Glutamatergic neuron (in vitro differentiated cells): ENCODE measurements around the gene MYO1D. TPM values are rescaled to one million over a fixed set of nuclear protein-coding genes. Genes with fewer than 3 reads are reported as not detected.

ENCODE experiments used
- DNase-seq: peaks from one replicate; pipeline ENCODE4 v3.0.0; 2022
- H3K27ac Mint-ChIP-seq: one replicate; pipeline ENCODE4 v1.8.0; 2020; ENCODE audit warnings: mild to moderate bottlenecking, mixed read lengths, inconsistent platforms; ENCODE audit not compliant: unreplicated experiment
- H3K27me3 Mint-ChIP-seq: one replicate; pipeline ENCODE4 v1.8.0; 2020; ENCODE audit warnings: mild to moderate bottlenecking, moderate library complexity, mixed read lengths, inconsistent platforms; ENCODE audit not compliant: unreplicated experiment
- H3K36me3 Mint-ChIP-seq: one replicate; pipeline ENCODE4 v1.8.0; 2020; ENCODE audit warnings: mild to moderate bottlenecking, mixed read lengths, inconsistent platforms; ENCODE audit not compliant: unreplicated experiment
- H3K4me1 Mint-ChIP-seq: one replicate; pipeline ENCODE4 v1.8.0; 2020; ENCODE audit warnings: mild to moderate bottlenecking, low read depth, mixed read lengths, inconsistent platforms; ENCODE audit not compliant: unreplicated experiment
- H3K4me3 Mint-ChIP-seq: one replicate; pipeline ENCODE4 v1.8.0; 2020; ENCODE audit warnings: mild to moderate bottlenecking, mixed read lengths, inconsistent platforms; ENCODE audit not compliant: unreplicated experiment
- H3K9me3 Mint-ChIP-seq: one replicate; pipeline ENCODE4 v1.8.0; 2020; ENCODE audit warnings: mild to moderate bottlenecking, moderate library complexity, mixed read lengths, inconsistent platforms; ENCODE audit not compliant: unreplicated experiment
- total RNA-seq: library from RNA; stranded (reverse); fragmentation: NEBNext Ultra II Directional; extraction: Animal tissue kit (Norgen Biotek cat#: 25700); gene quantifications from one replicate; pipeline ENCODE4 v1.2.1, GENCODE V29; 2021; ENCODE audit not compliant: unreplicated experiment
- TF ChIP-seq, protein P1 (sequence below): fragments of 200-600 bp; sonication (generic); IDR thresholded peaks from one replicate; pipeline ENCODE4 v1.5.0; 2021; ENCODE audit not compliant: partially characterized antibody, unreplicated experiment

MYO1D gene
- total RNA-seq, 1 donor from 2014 or later, result 5.3 TPM

DNA sequence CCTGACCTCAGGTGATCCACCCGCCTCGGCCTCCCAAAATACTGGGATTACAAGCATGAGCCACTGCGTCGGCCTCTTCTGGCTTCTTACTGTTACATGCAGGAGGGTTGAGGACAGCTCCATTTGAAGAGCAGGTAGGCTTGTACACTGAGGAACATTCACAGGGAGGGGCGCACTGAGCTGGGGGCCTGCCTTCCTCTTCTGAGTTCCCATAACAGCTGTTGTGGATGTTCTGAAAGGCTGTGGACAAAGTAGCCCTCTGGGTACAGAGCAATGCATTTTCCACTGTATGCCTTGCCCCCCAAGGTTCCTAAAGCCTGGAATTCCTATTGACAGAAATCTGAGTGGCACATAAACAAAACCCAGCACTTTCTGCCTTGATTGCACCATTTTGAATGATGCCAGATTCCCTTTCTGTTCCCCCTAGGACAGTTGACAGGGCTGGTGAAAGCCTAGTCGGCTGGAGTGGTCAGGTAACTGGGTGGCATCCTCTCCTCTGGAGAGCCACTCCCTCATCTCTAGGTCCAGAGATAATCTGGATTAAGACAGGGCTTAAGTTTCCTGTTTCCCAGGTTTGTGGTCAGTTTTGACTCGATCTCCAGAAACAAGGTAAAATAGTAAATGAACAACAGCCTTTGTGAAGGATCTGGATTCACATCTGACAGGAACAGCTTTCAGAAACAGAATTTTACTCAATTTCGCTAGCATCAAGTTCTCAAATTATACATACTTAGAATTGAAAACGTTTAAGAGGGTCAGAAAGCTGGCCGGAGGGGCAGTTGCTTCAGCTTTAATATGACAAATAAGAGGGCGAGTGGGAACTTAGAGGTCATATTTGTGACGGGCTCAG lies 391.4 kb downstream of the MYO1D start:
- H3K4me3 Mint-ChIP-seq, result peak overlapping the region; percentile 63
- DNase-seq, result no peak
- H3K27ac Mint-ChIP-seq, result peak overlapping the region; percentile 78
- TF ChIP-seq, protein P1, sequence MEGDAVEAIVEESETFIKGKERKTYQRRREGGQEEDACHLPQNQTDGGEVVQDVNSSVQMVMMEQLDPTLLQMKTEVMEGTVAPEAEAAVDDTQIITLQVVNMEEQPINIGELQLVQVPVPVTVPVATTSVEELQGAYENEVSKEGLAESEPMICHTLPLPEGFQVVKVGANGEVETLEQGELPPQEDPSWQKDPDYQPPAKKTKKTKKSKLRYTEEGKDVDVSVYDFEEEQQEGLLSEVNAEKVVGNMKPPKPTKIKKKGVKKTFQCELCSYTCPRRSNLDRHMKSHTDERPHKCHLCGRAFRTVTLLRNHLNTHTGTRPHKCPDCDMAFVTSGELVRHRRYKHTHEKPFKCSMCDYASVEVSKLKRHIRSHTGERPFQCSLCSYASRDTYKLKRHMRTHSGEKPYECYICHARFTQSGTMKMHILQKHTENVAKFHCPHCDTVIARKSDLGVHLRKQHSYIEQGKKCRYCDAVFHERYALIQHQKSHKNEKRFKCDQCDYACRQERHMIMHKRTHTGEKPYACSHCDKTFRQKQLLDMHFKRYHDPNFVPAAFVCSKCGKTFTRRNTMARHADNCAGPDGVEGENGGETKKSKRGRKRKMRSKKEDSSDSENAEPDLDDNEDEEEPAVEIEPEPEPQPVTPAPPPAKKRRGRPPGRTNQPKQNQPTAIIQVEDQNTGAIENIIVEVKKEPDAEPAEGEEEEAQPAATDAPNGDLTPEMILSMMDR, result no peak
- peaks cover 3% of the 10 kb centered on the region for H3K36me3 Mint-ChIP-seq
- peaks cover 14% of the 10 kb centered on the region for H3K27me3 Mint-ChIP-seq
- H3K4me1 Mint-ChIP-seq, result peaks cover 28% of the 10 kb centered on the region
- peaks cover 25% of the 10 kb centered on the region for H3K9me3 Mint-ChIP-seq

DNA sequence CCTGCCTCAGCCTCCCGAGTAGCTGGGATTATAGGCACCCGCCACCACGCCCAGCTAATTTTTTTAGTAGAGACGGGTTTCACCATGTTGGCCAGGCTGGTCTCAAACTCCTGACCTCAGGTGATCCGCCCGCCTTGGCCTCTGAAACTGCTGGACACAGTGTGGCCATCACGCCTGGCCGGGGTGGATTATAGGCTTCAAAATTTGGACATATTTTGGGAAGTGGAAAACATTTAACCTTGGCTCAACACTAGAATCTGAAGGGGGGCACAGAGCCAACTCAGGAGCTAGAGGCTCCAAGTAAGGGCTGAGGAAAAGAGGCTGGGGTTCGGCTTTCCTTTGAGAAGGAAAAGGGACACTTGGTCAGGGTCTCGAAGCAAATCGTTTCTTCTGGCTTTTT lies 392.3 kb downstream of the MYO1D start:
- H3K9me3 Mint-ChIP-seq, result peaks cover 22% of the 10 kb centered on the region
- TF ChIP-seq, protein P1, result no peak
- peaks cover 26% of the 10 kb centered on the region for H3K4me1 Mint-ChIP-seq
- peaks cover 3% of the 10 kb centered on the region for H3K36me3 Mint-ChIP-seq
- no peak for DNase-seq
- no peak overlapping the region for H3K4me3 Mint-ChIP-seq
- H3K27ac Mint-ChIP-seq, result peak overlapping the region; percentile 52
- peaks cover 12% of the 10 kb centered on the region for H3K27me3 Mint-ChIP-seq

DNA sequence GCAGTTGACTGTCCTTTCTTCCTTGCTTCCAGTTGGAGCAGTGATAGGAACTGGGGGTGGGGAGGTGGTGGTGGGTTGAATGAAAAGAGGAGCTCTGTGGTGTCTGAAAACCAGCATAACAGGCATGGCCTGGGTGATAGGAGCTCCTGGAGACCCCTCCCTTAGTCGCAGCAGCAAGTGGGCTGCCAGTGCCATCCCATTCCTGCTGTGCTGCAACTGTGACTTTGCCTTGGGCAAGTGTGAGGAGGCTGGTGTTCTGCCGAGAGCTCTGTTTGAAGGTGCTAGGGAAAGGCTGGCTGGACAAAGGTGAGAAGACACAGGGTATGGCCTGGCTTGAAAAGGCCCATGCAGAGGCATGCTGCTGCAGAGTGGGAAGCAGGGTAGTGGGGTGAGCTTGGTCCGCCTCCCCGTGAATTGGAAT lies 392.9 kb downstream of the MYO1D start:
- Mint-ChIP-seq H3K9me3 (peaks cover 21% of the 10 kb centered on the region), H3K27ac (peak overlapping the region; percentile 91), H3K4me3 (peak overlapping the region; percentile 6), H3K27me3 (peaks cover 12% of the 10 kb centered on the region), H3K36me3 (peaks cover 3% of the 10 kb centered on the region), H3K4me1 (peaks cover 20% of the 10 kb centered on the region)
- DNase-seq, result no peak
- TF ChIP-seq, protein P1, result no peak

DNA sequence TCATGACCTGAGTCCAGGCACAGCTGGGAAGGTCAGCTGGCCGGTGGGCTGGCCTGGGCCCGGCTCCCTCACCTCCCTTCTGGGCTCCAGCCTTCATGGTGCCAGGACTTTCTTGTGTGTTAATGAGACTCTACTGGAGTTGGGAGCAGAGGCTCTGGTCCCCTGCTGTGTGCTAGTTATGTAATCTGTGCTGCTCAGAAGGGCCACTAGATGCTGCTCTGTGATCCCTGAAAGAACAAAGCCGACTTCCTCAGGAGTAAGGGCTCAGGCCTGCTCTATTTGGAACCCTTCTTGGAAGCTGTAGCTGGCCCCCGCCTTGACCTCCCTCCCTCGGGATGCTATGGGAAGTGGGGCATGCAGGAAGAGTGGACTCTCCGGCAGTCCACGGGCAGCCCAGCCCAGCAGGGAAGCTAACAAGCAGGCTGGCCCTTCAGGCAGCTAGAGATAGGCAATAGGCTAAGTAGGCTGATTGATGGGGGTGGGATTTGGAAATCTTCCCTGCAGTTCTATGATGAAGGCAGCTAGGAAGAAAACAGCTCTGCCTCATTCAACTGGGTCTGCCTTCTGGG lies 393.4 kb downstream of the MYO1D start:
- peaks cover 3% of the 10 kb centered on the region for H3K36me3 Mint-ChIP-seq
- TF ChIP-seq, protein P1, result peak; percentile 31

More for the DNA sequence above, 393.4 kb downstream of the MYO1D start:
- H3K4me3 Mint-ChIP-seq, result peak overlapping the region; percentile 6
- H3K9me3 Mint-ChIP-seq, result peaks cover 19% of the 10 kb centered on the region
- peaks cover 12% of the 10 kb centered on the region for H3K27me3 Mint-ChIP-seq
- H3K4me1 Mint-ChIP-seq, result peaks cover 17% of the 10 kb centered on the region
- H3K27ac Mint-ChIP-seq, result peak overlapping the region; percentile 91
- peak; percentile 75 for DNase-seq
